Hepatocyte (in vitro differentiated cells): Measurements from ENCODE around the gene TPCN2.

ENCODE experiments used
- EZH2 ChIP-seq: fragments of 200-600 bp; sonication (generic); IDR thresholded peaks from 2 replicates; pipeline ENCODE4 v1.6.1; 2016; ENCODE audit warnings: antibody characterized with exemption, mild to moderate bottlenecking, borderline replicate concordance
- EZH2phosphoT487 ChIP-seq: fragments of 200-600 bp; sonication (generic); IDR thresholded peaks from one replicate; pipeline ENCODE4 v1.6.1; 2018; ENCODE audit warnings: antibody characterized with exemption, mild to moderate bottlenecking, low read depth, moderate library complexity; ENCODE audit not compliant: unreplicated experiment, severe bottlenecking
- TF ChIP-seq, protein P1 (sequence below): fragments of 200-600 bp; sonication (generic); IDR thresholded peaks from 2 replicates; pipeline ENCODE4 v1.5.1; 2016; ENCODE audit warnings: antibody characterized with exemption, mild to moderate bottlenecking; ENCODE audit not compliant: poor library complexity

DNA sequence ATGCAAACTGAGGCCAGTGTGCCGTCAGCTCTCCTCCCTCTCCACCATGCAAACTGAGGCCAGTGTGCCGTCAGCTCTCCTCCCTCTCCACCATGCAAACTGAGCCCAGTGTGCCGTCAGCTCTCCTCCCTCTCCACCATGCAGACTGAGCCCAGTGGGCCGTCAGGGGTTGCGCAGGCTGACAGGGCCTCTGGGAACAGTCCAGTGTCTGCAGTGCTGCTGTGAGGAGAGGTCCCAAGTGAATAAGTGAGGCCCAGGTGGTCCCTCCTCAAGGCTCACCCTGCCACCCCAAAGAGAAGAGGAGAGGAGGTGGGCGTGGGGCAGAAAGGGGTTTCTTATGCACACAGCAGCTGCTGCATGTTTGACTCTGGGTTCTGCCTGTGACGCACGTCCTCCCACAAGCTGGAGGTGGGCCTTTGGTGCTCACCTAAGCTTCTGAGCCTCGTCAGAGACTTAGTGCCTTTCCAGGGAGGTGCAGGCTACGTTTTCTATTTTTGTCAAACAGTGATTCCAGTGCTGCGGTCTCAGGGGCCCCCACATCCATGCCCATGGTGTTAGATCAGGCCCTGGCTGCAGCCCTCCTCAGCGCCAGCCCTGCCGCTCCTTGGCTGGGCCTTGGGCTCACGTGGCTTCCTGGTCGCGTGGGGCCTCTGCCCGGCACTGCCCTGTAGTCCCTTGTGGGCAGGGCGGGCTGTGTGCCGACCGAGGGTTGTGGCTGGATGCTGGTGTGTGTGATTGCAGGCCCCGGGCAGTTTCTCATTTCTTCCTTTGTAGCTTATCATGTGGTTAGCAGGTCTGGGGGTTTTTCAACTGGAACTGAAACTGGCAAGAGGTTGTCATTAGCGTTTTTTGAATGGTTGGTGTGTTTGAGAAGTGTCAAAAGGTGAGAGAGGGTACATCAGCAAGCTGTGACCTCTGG is 7.1 kb downstream of the TPCN2 start:
- TF ChIP-seq EZH2 (no peak), EZH2phosphoT487 (no peak)
- TF ChIP-seq, protein P1, sequence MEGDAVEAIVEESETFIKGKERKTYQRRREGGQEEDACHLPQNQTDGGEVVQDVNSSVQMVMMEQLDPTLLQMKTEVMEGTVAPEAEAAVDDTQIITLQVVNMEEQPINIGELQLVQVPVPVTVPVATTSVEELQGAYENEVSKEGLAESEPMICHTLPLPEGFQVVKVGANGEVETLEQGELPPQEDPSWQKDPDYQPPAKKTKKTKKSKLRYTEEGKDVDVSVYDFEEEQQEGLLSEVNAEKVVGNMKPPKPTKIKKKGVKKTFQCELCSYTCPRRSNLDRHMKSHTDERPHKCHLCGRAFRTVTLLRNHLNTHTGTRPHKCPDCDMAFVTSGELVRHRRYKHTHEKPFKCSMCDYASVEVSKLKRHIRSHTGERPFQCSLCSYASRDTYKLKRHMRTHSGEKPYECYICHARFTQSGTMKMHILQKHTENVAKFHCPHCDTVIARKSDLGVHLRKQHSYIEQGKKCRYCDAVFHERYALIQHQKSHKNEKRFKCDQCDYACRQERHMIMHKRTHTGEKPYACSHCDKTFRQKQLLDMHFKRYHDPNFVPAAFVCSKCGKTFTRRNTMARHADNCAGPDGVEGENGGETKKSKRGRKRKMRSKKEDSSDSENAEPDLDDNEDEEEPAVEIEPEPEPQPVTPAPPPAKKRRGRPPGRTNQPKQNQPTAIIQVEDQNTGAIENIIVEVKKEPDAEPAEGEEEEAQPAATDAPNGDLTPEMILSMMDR = no peak
